GM18870 (cell line): ENCODE data around the gene SCN8A.
"Not testable (repeated sequence)": the region's sequence is repeated elsewhere in the genome, so short reads cannot be mapped to it uniquely, and the experiment has no call there.

ENCODE experiments used
- ATAC-seq: cut with Tn5 transposase; IDR thresholded peaks from one replicate; pipeline ENCODE4 v1.9.1; 2021; ENCODE audit warnings: moderate library complexity; ENCODE audit not compliant: unreplicated experiment

Gene SCN8A

DNA sequence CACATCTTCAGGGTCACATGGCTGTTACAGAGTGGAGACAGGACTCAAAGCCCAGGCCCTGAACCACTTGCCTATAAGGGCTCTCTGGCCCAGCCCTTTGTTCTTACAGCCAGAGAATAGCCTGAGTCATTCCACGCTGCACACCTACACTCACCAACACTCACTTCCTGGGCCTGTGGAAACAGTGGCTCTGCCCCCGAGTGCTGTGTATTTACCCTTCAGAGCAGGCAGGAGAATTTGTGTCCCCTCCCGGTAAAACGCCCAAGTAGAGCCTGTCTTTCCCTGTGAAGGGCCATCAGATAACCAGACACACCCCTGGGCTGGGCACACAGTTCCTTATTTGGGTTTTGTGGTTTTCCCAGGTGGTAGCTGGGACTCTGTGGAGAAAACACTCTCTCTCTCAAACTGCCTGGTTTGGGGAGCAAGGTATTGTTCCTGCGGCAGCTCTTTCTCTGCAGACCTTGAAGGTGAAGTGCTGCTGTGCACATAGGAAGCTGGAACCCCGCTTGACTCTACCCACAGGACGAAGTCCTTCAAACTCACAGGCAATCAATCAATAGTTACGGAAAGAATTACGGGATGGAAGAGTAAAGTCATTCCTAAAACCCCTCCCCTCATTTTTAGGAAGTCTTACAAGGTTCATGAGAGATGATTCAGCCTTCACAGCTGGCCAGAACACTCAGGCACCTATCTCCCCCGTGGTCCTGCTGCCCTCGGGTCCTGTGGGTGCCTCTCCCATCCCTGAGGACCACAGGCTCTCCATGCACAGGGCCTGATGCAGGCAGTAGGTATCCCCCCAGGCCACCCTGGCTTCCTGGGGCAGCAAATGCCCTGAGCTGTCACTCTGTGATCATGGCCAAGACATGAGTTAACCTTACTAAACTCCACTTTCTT, 237.1 kb downstream of the SCN8A start:
- no peak for ATAC-seq

DNA sequence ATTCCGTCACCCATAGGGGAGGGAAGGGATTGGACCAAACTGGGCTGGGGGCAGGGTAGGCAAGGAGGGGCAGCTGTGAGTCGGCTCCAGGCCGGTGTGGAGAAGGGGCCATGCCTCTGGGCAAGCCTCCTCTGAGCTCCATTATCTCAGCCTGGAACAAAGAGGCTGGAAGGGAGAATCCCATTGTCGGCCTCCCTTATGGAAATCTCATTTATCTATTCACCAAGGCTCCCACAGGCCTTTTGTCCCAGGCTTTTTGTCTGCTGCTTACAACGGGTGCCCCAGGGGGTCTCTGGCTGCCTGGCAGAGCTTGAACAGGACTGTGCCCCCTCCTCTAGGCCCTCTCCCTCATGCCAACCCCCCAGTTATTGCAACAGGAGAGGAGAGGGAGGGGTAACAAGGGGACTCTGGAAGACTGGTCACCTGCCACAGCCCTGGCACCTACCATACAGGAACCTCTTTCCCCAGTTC, 238.0 kb downstream of the SCN8A start:
- ATAC-seq = no peak

GRCh38 chr12:51829641-51830040, 238.6 kb downstream of the SCN8A start:
- ATAC-seq = no peak

- not testable (repeated sequence) for ATAC-seq
These were observed 240.8 kb downstream of the SCN8A start for GRCh38 chr12:51831817-51832216.

DNA sequence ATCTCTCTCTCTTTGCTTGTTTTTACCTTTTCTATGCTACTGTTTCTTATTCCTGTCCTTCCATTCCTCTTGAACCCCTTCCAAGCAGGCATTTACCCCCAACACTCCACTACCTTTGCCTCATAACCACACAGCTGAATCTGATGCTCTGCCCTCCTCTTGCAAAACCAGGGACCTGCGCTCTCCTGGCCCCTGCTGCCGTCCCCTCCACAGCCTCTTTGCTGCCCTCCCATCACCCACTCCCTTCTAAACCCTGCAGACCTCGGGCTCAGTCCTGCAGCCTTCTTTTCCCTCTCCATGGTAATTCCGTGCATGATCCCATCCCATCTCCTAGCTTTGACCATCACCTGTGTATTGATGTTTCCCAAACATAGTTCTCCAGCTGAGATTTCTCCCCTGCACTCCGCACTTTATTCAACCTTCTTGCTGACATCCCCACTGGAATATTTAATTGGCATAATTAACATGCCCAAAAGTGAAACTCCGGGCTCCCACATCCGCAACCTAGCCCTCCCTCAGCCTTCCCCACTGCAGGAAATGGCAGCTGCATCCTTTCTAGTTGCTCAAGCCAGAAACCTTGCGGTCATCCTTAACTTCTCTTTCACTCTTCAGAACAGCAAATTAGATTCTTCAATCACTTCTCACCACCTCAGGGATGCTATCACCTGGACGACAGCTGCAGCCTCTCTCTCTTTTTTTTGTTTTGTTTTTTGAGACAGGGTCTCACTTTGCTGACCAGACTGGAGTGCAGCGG, 241.5 kb downstream of the SCN8A start:
- ATAC-seq = no peak

DNA sequence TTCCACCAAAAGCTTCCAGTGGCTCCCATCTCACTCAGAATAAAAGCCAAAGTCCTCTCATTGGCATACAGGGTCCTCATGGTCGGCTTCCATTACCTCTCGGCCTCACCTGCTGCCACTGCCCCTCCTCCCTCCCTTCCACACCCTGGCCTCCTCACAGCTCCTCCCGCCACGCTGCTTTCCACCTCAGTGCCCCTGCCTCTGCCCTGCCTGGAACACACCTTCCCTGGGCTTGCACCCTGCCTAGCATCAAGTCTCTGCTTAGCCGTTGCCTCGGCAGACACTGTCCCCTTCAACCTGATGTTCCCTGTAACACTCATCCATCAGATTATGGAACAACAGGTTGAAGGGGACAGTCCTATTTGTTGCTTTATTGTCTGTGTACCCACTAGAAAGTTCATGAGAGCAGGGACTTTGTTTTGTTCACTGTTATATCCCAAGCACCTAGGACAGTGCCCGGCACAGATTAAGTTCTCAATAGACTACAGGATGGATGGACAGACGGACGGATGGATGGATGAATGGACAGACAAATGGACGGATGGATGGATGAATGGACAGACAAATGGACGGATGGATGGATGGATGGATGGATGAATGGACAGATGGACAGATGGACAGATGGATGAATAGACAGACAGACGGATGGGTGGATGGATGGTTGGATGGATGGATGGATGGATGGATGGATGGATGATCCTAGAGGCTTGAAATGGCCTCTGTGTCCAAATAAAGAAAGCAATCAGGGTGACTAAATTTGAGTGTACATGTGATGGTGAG, 242.6 kb downstream of the SCN8A start:
- ATAC-seq = no peak

DNA sequence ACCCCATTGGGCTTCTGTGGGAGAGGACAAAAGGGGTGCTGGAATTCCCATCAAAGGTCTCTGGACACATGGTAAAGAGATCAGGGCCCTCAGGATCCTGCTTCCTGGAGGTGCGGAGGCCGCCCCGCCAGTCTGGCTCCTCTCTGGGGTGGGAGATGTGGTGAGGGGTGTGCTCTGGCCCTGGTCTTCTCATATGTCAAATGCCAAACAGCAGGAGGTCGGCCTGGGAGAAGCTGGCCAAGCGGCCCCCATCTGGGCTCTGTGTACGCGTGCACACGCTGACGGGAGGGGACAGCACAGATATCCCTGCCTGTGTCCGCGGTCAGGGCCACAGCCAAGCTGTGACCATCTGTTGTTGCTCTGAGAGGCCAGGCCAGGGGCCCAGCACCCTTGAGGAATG, 243.4 kb downstream of the SCN8A start:
- no peak for ATAC-seq

DNA sequence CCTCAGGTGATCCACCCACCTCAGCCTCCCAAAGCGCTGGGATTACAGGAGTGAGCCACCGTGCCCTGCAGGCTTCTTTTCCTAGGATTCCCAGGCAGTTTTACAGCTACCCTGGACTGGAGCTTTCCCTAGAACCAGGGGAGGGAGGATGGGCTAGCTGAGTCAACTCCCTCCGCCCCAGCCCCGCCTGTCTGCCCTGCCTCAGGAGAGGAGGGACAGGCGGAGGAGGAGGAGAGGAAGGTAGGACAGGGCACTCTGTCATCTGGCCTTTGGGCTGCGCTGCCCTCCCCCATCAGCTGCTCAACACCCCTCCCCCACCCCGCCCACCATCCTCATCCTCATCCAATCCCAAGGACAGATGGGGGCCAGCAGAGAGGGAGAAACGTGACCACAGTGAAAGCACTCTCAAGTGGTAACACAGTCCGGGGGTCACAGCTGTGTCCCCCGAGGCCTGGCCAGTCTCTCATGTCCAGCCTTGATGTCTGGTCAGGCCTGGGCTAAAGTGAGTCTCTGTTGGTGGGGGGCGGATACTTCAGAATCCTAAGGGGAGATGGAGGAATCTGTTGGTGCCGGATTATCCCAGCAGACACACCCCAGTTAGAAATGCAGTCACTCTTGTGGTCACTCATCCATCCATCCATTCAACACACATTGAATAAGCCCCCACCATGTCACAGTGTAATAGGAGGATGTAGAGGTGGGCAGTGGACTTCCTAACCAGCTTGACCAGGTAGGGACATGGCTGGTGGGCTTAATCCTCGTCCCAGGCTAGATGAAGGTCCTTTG, 245.2 kb downstream of the SCN8A start:
- no peak for ATAC-seq

DNA sequence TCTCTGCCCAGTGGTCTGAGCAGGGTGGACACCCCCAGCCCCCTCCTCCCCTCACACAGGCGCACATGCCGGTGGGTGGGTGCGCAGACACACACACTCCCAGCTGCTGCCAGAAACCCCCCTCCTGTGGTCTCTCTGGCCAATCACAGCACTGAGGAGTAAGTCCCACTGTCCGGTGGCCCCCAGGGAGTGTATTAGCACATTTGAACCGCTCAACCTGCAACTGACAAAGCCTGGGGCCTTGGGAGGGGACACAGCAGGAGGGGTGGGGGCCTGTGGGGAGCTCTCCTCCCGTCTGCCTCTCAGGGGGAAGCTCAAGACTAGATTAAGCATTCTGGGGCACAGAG, 245.8 kb downstream of the SCN8A start:
- no peak for ATAC-seq

GRCh38 chr12:51837286-51837685, 246.3 kb downstream of the SCN8A start:
- ATAC-seq = no peak

DNA sequence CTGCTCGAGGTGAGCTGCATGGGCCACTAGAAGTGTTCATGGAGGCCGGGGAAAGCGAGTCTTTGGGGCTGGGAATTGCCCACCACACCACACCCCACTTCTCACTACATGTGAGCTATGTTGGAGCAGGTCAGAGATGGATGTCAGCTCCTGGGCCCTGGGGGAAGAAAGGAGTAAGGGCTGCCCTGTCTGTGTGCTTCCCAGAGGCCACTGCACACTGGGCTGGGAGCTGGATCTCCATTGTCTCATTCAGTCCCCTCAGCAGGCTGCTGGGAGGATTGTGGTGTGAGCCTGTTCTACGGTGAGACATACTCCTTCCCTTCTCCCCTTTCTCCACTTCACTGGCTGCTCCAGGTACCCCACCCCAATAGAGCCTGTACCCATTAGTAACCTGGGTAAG, 247.0 kb downstream of the SCN8A start:
- ATAC-seq = no peak

DNA sequence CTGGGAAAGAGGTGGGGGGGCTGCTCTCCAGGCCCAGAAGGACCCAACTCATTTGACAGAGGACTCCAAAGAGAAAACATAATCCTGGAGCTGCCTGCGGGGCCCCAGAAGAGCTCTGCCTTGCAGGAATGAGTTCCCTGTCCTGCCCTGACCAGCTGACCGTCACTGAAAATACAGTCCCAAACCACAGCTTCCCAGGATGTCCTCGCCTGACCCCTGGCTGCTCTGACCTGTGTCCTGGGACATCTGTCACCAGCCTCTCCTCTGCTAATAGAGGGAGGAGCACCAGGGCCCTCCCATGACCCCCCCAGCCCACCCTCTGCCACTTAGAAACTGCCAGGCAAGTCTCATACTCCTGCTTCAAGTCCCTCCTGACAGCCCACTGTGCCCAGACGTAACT, 247.7 kb downstream of the SCN8A start:
- no peak for ATAC-seq

DNA sequence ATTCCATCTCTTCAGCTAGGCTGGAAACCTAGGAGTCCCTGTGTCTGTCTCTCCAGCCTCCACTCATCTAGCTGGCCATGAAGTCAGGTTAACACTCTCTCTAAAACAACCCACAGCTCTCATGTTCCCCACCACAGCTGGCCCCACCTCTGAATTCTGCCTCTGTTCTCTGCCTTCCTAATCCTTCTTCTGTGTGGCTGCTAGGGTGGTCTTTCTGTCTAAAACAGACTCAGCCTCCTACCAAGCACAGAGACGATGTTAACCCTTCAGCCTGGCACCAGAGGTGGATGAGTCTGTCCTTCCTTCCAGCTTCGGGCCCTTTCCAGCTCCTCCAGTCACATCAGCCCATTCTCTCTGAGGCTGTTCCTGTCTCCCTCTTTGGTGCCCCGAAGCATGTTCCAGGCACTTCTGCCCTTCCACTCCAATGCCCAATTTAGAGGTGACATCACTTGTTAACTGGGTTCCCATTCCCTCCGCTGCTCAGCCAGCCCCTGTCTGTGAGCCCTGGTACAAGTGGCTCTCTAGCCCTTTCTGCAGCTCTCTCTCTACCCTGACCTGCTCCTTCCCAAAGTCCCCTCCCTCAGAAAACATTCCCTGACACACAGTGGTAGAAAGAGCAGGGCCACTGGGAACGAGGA, 248.4 kb downstream of the SCN8A start:
- no peak for ATAC-seq

DNA sequence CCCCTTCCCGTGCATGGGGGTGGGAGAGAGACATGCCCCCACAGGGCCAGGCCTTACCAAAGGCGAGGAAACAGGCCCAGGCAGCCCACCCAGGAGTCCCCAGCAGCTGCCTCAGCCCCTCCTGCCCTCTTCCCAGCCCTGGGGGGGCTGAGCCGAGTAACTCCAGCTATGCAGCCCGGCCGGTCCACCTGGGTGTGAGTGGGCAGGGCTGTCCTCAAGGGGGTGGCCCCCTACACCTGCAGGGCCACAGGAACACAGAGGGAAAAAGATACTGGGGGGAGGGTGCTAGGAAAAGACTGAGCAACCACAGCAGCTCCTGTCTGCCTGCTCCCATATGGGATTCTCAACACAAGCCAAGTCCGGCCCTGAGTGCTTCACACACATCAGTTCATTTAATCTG, 249.9 kb downstream of the SCN8A start:
- no peak for ATAC-seq

DNA sequence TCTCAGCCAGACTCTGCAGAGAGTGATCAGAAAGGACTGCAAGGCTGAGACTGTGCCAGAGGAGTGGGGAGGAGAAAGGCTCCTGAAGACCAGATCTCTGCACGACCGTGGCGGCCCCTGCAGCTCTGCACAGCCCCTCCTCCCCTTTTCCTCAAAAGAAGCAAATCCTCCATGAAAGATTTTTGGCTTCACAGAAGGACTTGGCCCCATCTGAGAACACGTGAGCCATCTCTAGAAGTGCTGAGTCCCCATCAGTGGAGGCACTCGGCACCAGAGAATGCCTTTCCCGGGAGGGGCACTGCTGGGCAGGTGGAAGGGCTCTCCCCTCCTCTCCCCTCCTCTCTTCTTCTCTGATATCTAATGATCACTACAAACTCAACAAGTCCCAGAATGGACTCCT, 250.7 kb downstream of the SCN8A start:
- no peak for ATAC-seq

DNA sequence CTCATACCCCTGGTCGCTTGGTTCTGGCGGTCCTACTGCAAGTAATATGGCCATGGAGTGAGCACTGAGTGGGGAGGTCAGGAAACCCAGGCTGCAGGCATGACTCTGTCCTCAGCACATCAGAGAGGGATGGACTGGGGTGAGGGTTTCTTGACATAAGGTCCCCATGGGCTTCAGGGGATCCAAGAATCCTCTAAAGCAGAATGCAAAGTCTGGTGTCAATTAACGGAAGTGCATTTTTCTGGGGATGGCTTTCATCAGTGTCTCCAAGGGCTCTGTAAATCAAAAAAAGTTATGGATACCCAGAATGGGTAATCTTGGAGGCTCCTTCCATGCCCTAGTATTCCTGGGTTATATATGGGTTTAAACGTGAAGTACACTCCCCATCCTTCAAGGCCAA, 253.8 kb downstream of the SCN8A start:
- no peak for ATAC-seq

GRCh38 chr12:51845482-51845881, 254.4 kb downstream of the SCN8A start:
- no peak for ATAC-seq

DNA sequence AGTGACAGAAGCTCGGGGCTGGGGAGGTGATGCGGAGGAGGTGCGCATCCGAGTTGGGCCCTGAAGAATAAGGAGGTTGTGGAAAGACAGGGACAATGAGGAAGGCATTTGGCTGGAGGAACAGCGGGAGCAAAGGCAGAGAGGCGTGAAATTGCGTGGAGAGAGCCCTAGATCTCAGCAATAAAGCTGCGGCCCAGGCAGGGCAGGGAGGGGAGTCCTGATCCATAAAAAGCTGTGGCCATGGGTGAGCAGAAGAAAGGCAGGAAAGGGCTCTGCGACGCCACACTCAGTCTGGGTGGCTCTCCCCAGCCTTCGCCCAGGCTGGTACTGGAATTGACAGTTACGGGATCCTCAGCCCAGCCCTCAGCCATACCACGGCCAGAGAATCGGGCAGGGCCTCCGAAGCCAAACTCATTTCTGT, 255.2 kb downstream of the SCN8A start:
- no peak for ATAC-seq

DNA sequence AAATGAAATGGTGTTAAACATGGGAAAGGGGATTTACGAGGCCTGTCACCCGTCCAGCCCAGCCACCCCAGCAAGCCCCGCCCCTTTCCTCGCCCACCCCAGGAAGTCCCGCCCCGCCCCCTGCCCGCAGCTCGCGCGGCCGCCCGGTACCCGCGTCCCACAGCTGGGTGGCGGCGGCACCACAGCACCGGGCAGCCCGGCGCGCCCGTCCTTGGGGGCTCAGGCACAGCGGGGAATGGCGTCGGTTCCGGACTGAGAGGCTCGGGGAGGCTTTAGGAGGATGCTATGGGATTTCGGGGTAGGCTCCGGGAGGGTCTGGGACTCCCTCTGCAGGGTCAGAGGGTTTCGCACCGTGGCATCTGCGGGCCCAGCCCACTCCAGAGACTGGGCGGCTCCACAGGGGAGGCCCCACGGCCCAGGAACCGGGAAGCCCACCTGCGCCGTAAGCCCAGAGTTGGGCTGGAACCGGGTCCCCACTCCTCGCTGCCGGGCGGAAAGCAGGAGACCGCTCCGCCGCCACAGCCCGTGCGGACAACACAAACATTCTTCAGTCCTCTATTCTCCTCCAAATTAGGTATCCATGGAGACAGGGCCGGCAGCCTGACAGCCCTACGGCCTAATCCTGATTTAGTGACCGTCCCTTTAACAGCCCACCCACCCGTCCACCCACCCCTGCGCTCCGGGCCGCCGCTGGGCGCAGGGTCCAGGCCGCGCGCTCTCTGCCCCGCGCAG, 256.0 kb downstream of the SCN8A start:
- ATAC-seq = no peak
